ENCODE measurements around the gene OS9. TPM values are rescaled to one million over a fixed set of nuclear protein-coding genes. Genes with fewer than 3 reads are reported as not detected.
A peak's percentile ranks its signal among the peaks of the same experiment; 100 is the strongest.

Gene OS9
- total and polyA plus RNA-seq, 2 of the 4 experiments (the other 2 are of a cell fraction) = 159 to 272 TPM

GRCh38 chr12:57735198-57735855 lies 41.4 kb downstream of the OS9 start:
- no peak overlapping the region for H4K5ac ChIP-seq (ENCODE audit: low read depth, low read length)
- H2AK5ac ChIP-seq (ENCODE audit: low read depth, low read length) = no peak overlapping the region
- 0 out of 2 replicates have a peak, but pooled peaks cover 3% of the 10 kb centered on the region for H3K4me1 ChIP-seq (ENCODE audit: control insufficient read depth, insufficient read depth, low read length)
- intact Hi-C loops (cut with micrococcal nuclease) (loop anchor here (5.0 kb wide), 1 partner anchor 153 kb away; no protein-coding TSS in a partner anchor), in situ Hi-C loops (cut with MboI; ENCODE audit: low sequenced_read_pairs) (loop anchor here (10.0 kb wide), 1 partner anchor 151 kb away; no protein-coding TSS in a partner anchor), dilution Hi-C loops (cut with HindIII; ENCODE audit: low sequenced_read_pairs, unreplicated experiment) (no loop called here)
- no peaks in the 10 kb centered on the region for H3K36me3 ChIP-seq (ENCODE audit: control insufficient read depth, insufficient read depth, low read length)
- ChIA-PET POLR2A (ENCODE audit: unreplicated experiment) (interaction anchor here (1.2 kb wide), 1 partner anchor 9 kb away, joined by 3 read pairs; no protein-coding TSS in a partner anchor), CTCF (interaction anchor here (1.9 kb wide), 1 partner anchor 10 kb away, joined by 6 read pairs; the partner anchor contains the start of gene TSPAN31)
- no peak overlapping the region for H2BK15ac ChIP-seq (ENCODE audit: low read depth, low read length)
- BruUV-seq (replicated peaks) = no TSS peak
- no peak overlapping the region for H3K9ac ChIP-seq (ENCODE audit: low read depth, low read length)
- H2AFZ ChIP-seq (replicated peaks; ENCODE audit: low read length, poor library complexity) = peak overlapping the region; percentile 79
- DNase-seq (no peak), ATAC-seq (ENCODE audit: low read depth) (no peak; the same call in 1 of the 2 replicates)
- peak overlapping the region; percentile 67 for H2AK9ac ChIP-seq (replicated peaks; ENCODE audit: low read depth, low read length, poor library complexity)
- H2BK120ac ChIP-seq (ENCODE audit: low read depth, low read length) = no peak overlapping the region
- H3K9me1 ChIP-seq (ENCODE audit: insufficient read depth, low read length) = no peaks in the 10 kb centered on the region
- no peak overlapping the region for H3K14ac ChIP-seq (replicated peaks; ENCODE audit: low read depth, low read length)
- H3K27me3 ChIP-seq (ENCODE audit: control insufficient read depth, insufficient read depth, low read length) = peaks cover 89% of the 10 kb centered on the region
- H3K4ac ChIP-seq (ENCODE audit: low read depth, low read length) = no peak overlapping the region
- H3K9me3 ChIP-seq (ENCODE audit: control insufficient read depth, insufficient read depth, low read length) = peaks cover 2% of the 10 kb centered on the region; the same call in 1 of the 2 replicates
- H3K79me1 ChIP-seq (ENCODE audit: low read depth in 1 of 2, low read length in 2 of 2) = no peaks in the 10 kb centered on the region
- H3K56ac ChIP-seq (ENCODE audit: extremely low read depth, insufficient read depth, low read length) = no peak overlapping the region
- no peak overlapping the region for H4K91ac ChIP-seq (ENCODE audit: insufficient read depth, low read depth, low read length)
- no peak overlapping the region for H3K27ac ChIP-seq (ENCODE audit: insufficient read depth, low read length)
- H4K8ac ChIP-seq (ENCODE audit: low read depth in 2 of 2, low read length in 2 of 2) = no peak overlapping the region
- H3K23ac ChIP-seq (ENCODE audit: low read depth, low read length) = peak overlapping the region; percentile 75; the same call in 1 of the 2 replicates
- no peak overlapping the region for H3K4me2 ChIP-seq (ENCODE audit: low read depth, low read length)
- H3K4me3 ChIP-seq (ENCODE audit: insufficient read depth, low read depth, low read length) = no peak overlapping the region
- H4K20me1 ChIP-seq (ENCODE audit: insufficient read depth, low read length) = 0 out of 2 replicates have a peak, but pooled peaks cover 10% of the 10 kb centered on the region
- TF ChIP-seq POLR2A (IDR thresholded peaks at IDR 0.05; ENCODE audit: low read depth, low read length) (no peak), SMC3 (IDR thresholded peaks at IDR 0.05; ENCODE audit: low read depth, low read length) (no peak), USF2 (IDR thresholded peaks at IDR 0.05; ENCODE audit: low read depth, low read length) (no peak), FOS (IDR thresholded peaks at IDR 0.05; ENCODE audit: low read depth, low read length) (no peak), RAD21 (IDR thresholded peaks at IDR 0.05; ENCODE audit: low read length) (no peak), RFX5 (IDR thresholded peaks at IDR 0.05; ENCODE audit: low read depth, low read length) (no peak), MXI1 (IDR thresholded peaks at IDR 0.05; ENCODE audit: borderline replicate concordance, low read depth, low read length) (no peak), RCOR1 (IDR thresholded peaks at IDR 0.05; ENCODE audit: insufficient replicate concordance, low read length) (no peak), CTCF (conservative IDR thresholded peaks at IDR 0.05; ENCODE audit: low read depth, low read length) (no peak), BHLHE40 (IDR thresholded peaks at IDR 0.05; ENCODE audit: low read depth, low read length) (no peak), NFE2L2 (IDR thresholded peaks at IDR 0.05; ENCODE audit: low read depth, low read length) (no peak), CHD1 (IDR thresholded peaks at IDR 0.05; ENCODE audit: low read depth, low read length) (no peak)
- H3K18ac ChIP-seq (ENCODE audit: low read depth, low read length) = no peak overlapping the region
- no peak overlapping the region for H2BK20ac ChIP-seq (ENCODE audit: low read depth, low read length)
- no CpG with 5 or more reads among the region's 8 CpGs for WGBS, 2 experiments (ENCODE audit: extremely low coverage in 2 of 2, insufficient read length in 1 of 2)
- H2BK5ac ChIP-seq (ENCODE audit: low read depth, low read length, poor library complexity, severe bottlenecking) = no peak overlapping the region

Measured in IMR-90 (cell line).